Neural cell (in vitro differentiated cells): ENCODE measurements around the gene E2F4. TPM values are rescaled to one million over a fixed set of nuclear protein-coding genes. Genes with fewer than 3 reads are reported as not detected.

ENCODE experiments used
- H2AFZ ChIP-seq: fragments of 200-600, 300-800 bp; sonication (generic), shearing (Covaris generic); 2 replicates; pipeline ENCODE4 v1.6.0; 2014; ENCODE audit warnings: low read depth, mild to moderate bottlenecking, antibody characterized with exemption, low read length, moderate library complexity
- H3F3A ChIP-seq: fragments of 200-600 bp; shearing (Covaris generic); 2 replicates; pipeline ENCODE4 v1.6.1; 2016; ENCODE audit warnings: mild to moderate bottlenecking, moderate library complexity, mixed read lengths, antibody characterized with exemption, low read length; ENCODE audit not compliant: insufficient read depth, poor library complexity, severe bottlenecking
- H3K27ac ChIP-seq: fragments of 200-600, 300-800 bp; sonication (generic), shearing (Covaris generic); 2 replicates; pipeline ENCODE4 v1.5.1; 2014; ENCODE audit warnings: mild to moderate bottlenecking, low read length, moderate library complexity
- H3K27me3 ChIP-seq: fragments of 300-800, 200-600 bp; sonication (generic), shearing (Covaris generic); 2 replicates; pipeline ENCODE4 v1.6.0; 2014; ENCODE audit warnings: mild to moderate bottlenecking, low read depth, low read length, moderate library complexity; ENCODE audit not compliant: insufficient read depth
- H3K36me3 ChIP-seq: fragments of 300-800, 200-600 bp; sonication (generic), shearing (Covaris generic); 2 replicates; pipeline ENCODE4 v1.5.1; 2014; ENCODE audit warnings: mild to moderate bottlenecking, antibody characterized with exemption, low read length, moderate library complexity; ENCODE audit not compliant: insufficient read depth
- H3K4me2 ChIP-seq: fragments of 300-800, 200-600 bp; sonication (generic), shearing (Covaris generic); 2 replicates; pipeline ENCODE4 v1.6.0; 2014; ENCODE audit warnings: mild to moderate bottlenecking, low read length
- H3K4me3 ChIP-seq: fragments of 300-800, 200-600 bp; sonication (generic), shearing (Covaris generic); 2 replicates; pipeline ENCODE4 v1.5.1; 2014; ENCODE audit warnings: mild to moderate bottlenecking, low read length, moderate library complexity
- H3K79me2 ChIP-seq: fragments of 200-600 bp; shearing (Covaris generic); replicated peaks from 2 replicates; pipeline ENCODE4 v1.6.0; 2014; ENCODE audit warnings: mild to moderate bottlenecking, low read length, moderate library complexity; ENCODE audit not compliant: insufficient read depth
- H3K9ac ChIP-seq: fragments of 300-800, 200-600 bp; sonication (generic), shearing (Covaris generic); 2 replicates; pipeline ENCODE4 v1.6.1; 2016; ENCODE audit warnings: mild to moderate bottlenecking, low read length, mixed read lengths
- H3K9me2 ChIP-seq: fragments of 200-600 bp; shearing (Covaris generic); 2 replicates; pipeline ENCODE4 v1.6.1; 2016; ENCODE audit warnings: mild to moderate bottlenecking, low read length, mixed read lengths; ENCODE audit not compliant: insufficient read depth
- H3K9me3 ChIP-seq: fragments of 200-600, 300-800 bp; sonication (generic), shearing (Covaris generic); 2 replicates; pipeline ENCODE4 v1.6.1; 2016; ENCODE audit warnings: mild to moderate bottlenecking, mixed run types, low read length, moderate library complexity, mixed read lengths
- H4K20me1 ChIP-seq: fragments of 200-600 bp; shearing (Covaris generic); 2 replicates; pipeline ENCODE4 v1.6.1; 2016; ENCODE audit warnings: mild to moderate bottlenecking, mixed run types; ENCODE audit not compliant: insufficient read depth
- EP300 ChIP-seq: fragments of 450-650 bp; conservative IDR thresholded peaks from 2 replicates; pipeline ENCODE4 v1.6.1; 2014; ENCODE audit warnings: antibody characterized with exemption, mild to moderate bottlenecking, moderate library complexity; ENCODE audit not compliant: poor library complexity, severe bottlenecking
- EZH2 ChIP-seq: fragments of 200-600, 300-800 bp; shearing (Covaris generic), sonication (generic); IDR thresholded peaks from 2 replicates; pipeline ENCODE4 v1.6.1; 2014; ENCODE audit warnings: antibody characterized with exemption, low read length, borderline replicate concordance, mild to moderate bottlenecking; ENCODE audit not compliant: insufficient read depth, poor library complexity, severe bottlenecking
- MXI1 ChIP-seq: fragments of 450-650 bp; conservative IDR thresholded peaks from 2 replicates; pipeline ENCODE4 v1.6.1; 2014; ENCODE audit warnings: antibody characterized with exemption, mild to moderate bottlenecking; ENCODE audit not compliant: poor library complexity, severe bottlenecking
- POLR2AphosphoS5 ChIP-seq: IDR thresholded peaks from 2 replicates; pipeline ENCODE4 v1.6.1; 2012
- RAD21 ChIP-seq: fragments of 450-650 bp; conservative IDR thresholded peaks from 2 replicates; pipeline ENCODE4 v1.6.1; 2014; ENCODE audit warnings: antibody characterized with exemption, mild to moderate bottlenecking, moderate library complexity
- SMC3 ChIP-seq: fragments of 450-650 bp; conservative IDR thresholded peaks from 2 replicates; pipeline ENCODE4 v1.6.1; 2014; ENCODE audit warnings: antibody characterized with exemption, mild to moderate bottlenecking, moderate library complexity; ENCODE audit not compliant: poor library complexity
- TAF1 ChIP-seq: IDR thresholded peaks from 2 replicates; pipeline ENCODE4 v1.6.1; 2012; ENCODE audit warnings: low read depth
- polyA plus RNA-seq: library from polyadenylated mRNA; depleted of rRNA; stranded (reverse); fragments of >200 nt; gene quantifications from 2 replicates; pipeline ENCODE4 v1.2.3, GENCODE V29; 2014
- TF ChIP-seq, protein P1 (sequence below): IDR thresholded peaks from 2 replicates; pipeline ENCODE4 v1.6.1; 2012; ENCODE audit warnings: borderline replicate concordance
- TF ChIP-seq, protein P2 (sequence below): fragments of 450-650 bp; IDR thresholded peaks from 2 replicates; pipeline ENCODE4 v1.5.1; 2014; ENCODE audit warnings: antibody characterized with exemption, mild to moderate bottlenecking, moderate library complexity; ENCODE audit not compliant: poor library complexity, severe bottlenecking

The E2F4 gene
- polyA plus RNA-seq, 1 donor from 2014 or later: 112 TPM

- no peak overlapping the region for H3K27ac ChIP-seq
- H3K9ac ChIP-seq: no peak overlapping the region
- H4K20me1 ChIP-seq: no peaks in the 10 kb centered on the region
- H3K9me3 ChIP-seq: no peaks in the 10 kb centered on the region
- H3K9me2 ChIP-seq: no peaks in the 10 kb centered on the region
- peaks cover 15% of the 10 kb centered on the region for H3K79me2 ChIP-seq
- no peaks in the 10 kb centered on the region for H3K27me3 ChIP-seq
- no peak overlapping the region for H3K4me2 ChIP-seq
- no peaks in the 10 kb centered on the region for H3F3A ChIP-seq
- TF ChIP-seq, protein P1, sequence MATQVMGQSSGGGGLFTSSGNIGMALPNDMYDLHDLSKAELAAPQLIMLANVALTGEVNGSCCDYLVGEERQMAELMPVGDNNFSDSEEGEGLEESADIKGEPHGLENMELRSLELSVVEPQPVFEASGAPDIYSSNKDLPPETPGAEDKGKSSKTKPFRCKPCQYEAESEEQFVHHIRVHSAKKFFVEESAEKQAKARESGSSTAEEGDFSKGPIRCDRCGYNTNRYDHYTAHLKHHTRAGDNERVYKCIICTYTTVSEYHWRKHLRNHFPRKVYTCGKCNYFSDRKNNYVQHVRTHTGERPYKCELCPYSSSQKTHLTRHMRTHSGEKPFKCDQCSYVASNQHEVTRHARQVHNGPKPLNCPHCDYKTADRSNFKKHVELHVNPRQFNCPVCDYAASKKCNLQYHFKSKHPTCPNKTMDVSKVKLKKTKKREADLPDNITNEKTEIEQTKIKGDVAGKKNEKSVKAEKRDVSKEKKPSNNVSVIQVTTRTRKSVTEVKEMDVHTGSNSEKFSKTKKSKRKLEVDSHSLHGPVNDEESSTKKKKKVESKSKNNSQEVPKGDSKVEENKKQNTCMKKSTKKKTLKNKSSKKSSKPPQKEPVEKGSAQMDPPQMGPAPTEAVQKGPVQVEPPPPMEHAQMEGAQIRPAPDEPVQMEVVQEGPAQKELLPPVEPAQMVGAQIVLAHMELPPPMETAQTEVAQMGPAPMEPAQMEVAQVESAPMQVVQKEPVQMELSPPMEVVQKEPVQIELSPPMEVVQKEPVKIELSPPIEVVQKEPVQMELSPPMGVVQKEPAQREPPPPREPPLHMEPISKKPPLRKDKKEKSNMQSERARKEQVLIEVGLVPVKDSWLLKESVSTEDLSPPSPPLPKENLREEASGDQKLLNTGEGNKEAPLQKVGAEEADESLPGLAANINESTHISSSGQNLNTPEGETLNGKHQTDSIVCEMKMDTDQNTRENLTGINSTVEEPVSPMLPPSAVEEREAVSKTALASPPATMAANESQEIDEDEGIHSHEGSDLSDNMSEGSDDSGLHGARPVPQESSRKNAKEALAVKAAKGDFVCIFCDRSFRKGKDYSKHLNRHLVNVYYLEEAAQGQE: no peak
- TF ChIP-seq POLR2AphosphoS5 (no peak), MXI1 (no peak), SMC3 (no peak), TAF1 (no peak), EZH2 (no peak), EP300 (no peak), RAD21 (no peak)
- TF ChIP-seq, protein P2, sequence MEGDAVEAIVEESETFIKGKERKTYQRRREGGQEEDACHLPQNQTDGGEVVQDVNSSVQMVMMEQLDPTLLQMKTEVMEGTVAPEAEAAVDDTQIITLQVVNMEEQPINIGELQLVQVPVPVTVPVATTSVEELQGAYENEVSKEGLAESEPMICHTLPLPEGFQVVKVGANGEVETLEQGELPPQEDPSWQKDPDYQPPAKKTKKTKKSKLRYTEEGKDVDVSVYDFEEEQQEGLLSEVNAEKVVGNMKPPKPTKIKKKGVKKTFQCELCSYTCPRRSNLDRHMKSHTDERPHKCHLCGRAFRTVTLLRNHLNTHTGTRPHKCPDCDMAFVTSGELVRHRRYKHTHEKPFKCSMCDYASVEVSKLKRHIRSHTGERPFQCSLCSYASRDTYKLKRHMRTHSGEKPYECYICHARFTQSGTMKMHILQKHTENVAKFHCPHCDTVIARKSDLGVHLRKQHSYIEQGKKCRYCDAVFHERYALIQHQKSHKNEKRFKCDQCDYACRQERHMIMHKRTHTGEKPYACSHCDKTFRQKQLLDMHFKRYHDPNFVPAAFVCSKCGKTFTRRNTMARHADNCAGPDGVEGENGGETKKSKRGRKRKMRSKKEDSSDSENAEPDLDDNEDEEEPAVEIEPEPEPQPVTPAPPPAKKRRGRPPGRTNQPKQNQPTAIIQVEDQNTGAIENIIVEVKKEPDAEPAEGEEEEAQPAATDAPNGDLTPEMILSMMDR: no peak
- H3K4me3 ChIP-seq: peak overlapping the region; percentile 100
- no peak overlapping the region for H2AFZ ChIP-seq
- H3K36me3 ChIP-seq: no peaks in the 10 kb centered on the region
Measured at GRCh38 chr16:67191411-67191994, 452 bp upstream of the E2F4 start.

DNA sequence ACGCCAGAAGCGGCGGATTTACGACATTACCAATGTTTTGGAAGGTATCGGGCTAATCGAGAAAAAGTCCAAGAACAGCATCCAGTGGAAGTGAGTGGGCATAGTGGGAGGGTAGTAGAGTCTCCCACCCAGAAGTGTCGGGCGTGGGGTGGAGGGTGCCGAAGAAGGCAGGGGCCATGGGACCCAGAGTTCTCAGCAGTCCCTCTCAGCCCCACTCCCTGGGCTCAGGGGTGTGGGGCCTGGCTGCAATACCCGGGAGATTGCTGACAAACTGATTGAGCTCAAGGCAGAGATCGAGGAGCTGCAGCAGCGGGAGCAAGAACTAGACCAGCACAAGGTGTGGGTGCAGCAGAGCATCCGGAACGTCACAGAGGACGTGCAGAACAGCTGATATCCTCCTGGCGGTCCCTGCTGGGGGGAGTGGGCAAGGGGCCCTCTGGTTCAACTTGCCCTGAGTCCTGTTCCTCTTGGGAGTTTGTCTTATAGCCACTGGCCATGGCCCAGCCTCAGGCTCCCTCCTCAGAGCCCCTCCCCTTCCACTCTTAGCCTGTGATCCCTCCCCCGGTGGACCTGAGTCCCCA is 916 bp downstream of the E2F4 start:
- TF ChIP-seq TAF1: no peak
- TF ChIP-seq POLR2AphosphoS5: no peak
- TF ChIP-seq, protein P1: no peak
- TF ChIP-seq SMC3: no peak
- no peak for TF ChIP-seq EZH2
- TF ChIP-seq RAD21: no peak
- no peak for TF ChIP-seq MXI1
- TF ChIP-seq, protein P2: no peak
- no peak for TF ChIP-seq EP300
- H3K9me3 ChIP-seq: no peaks in the 10 kb centered on the region
- H4K20me1 ChIP-seq: no peaks in the 10 kb centered on the region
- no peaks in the 10 kb centered on the region for H3K36me3 ChIP-seq
- no peaks in the 10 kb centered on the region for H3K9me2 ChIP-seq
- no peaks in the 10 kb centered on the region for H3F3A ChIP-seq
- H3K27ac ChIP-seq: peak overlapping the region; percentile 48
- peak overlapping the region; percentile 89 for H3K9ac ChIP-seq
- no peaks in the 10 kb centered on the region for H3K27me3 ChIP-seq
- H3K4me3 ChIP-seq: peak overlapping the region; percentile 100
- peaks cover 15% of the 10 kb centered on the region for H3K79me2 ChIP-seq
- peak overlapping the region; percentile 86 for H3K4me2 ChIP-seq
- peak overlapping the region; percentile 52 for H2AFZ ChIP-seq
